HG03565 (cell line): ENCODE measurements around the gene HSPA1L.
"Not testable (repeated sequence)": the region's sequence is repeated elsewhere in the genome, so short reads cannot be mapped to it uniquely, and the experiment has no call there.

ENCODE experiments used
- ATAC-seq: cut with Tn5 transposase; IDR thresholded peaks from one replicate; pipeline ENCODE4 v1.9.1; 2021; ENCODE audit warnings: mild to moderate bottlenecking, moderate library complexity; ENCODE audit not compliant: unreplicated experiment

The HSPA1L gene

GRCh38 chr6:31837369-31838113 lies 22.5 kb upstream of the HSPA1L start:
- no peak for ATAC-seq

GRCh38 chr6:31836474-31837368 lies 21.6 kb upstream of the HSPA1L start:
- no peak for ATAC-seq

- no peak for ATAC-seq
Observed at GRCh38 chr6:31836047-31836473, 21.0 kb upstream of the HSPA1L start.

- ATAC-seq = no peak
Observed at GRCh38 chr6:31834367-31835250, 19.5 kb upstream of the HSPA1L start.

GRCh38 chr6:31831350-31832215 lies 16.5 kb upstream of the HSPA1L start:
- no peak for ATAC-seq

GRCh38 chr6:31830886-31831335 lies 15.8 kb upstream of the HSPA1L start:
- no peak for ATAC-seq

- no peak for ATAC-seq
Observed at GRCh38 chr6:31829633-31830283, 14.7 kb upstream of the HSPA1L start.

- peak; percentile 52 for ATAC-seq
Observed at GRCh38 chr6:31827286-31828079, 12.4 kb upstream of the HSPA1L start, which contains the start of gene HSPA1B. Gene HSPA1B (plus strand): TSS chr6:31827738. CDS start chr6:31827951, 213 bp downstream.

GRCh38 chr6:31826793-31827285 lies 11.8 kb upstream of the HSPA1L start:
- no peak for ATAC-seq

- ATAC-seq = no peak
Observed at GRCh38 chr6:31825553-31825952, 10.5 kb upstream of the HSPA1L start.

- ATAC-seq = not testable (repeated sequence)
Observed at GRCh38 chr6:31823592-31824196, 8.6 kb upstream of the HSPA1L start.

- ATAC-seq = no peak
Observed at GRCh38 chr6:31822036-31822821, 7.1 kb upstream of the HSPA1L start.

GRCh38 chr6:31821301-31822035 lies 6.4 kb upstream of the HSPA1L start:
- ATAC-seq = no peak

- ATAC-seq = not testable (repeated sequence)
Observed at GRCh38 chr6:31820399-31820798, 5.3 kb upstream of the HSPA1L start.

GRCh38 chr6:31819871-31820299 lies 4.8 kb upstream of the HSPA1L start:
- ATAC-seq = no peak

- not testable (repeated sequence) for ATAC-seq
Observed at GRCh38 chr6:31817929-31818511, 2.9 kb upstream of the HSPA1L start.
